SIG-M5 (cell line): ENCODE measurements around the gene SHC2.
"Not testable (repeated sequence)": the region's sequence is repeated elsewhere in the genome, so short reads cannot be mapped to it uniquely, and the experiment has no call there.

Experiments used
- DNase-seq: peaks from one replicate; lab custom pipeline; 2025; lab: John Stamatoyannopoulos, UW

Gene SHC2

GRCh38 chr19:447064-447426 is 13.8 kb downstream of the SHC2 start:
- DNase-seq = no peak

GRCh38 chr19:444677-445210 is 16.1 kb downstream of the SHC2 start:
- DNase-seq = no peak

GRCh38 chr19:443005-443404 is 17.8 kb downstream of the SHC2 start:
- DNase-seq = no peak

- no peak for DNase-seq
These were observed 18.7 kb downstream of the SHC2 start for GRCh38 chr19:442085-442484.

GRCh38 chr19:441213-441836 is 19.5 kb downstream of the SHC2 start:
- no peak for DNase-seq

- no peak for DNase-seq
These were observed 20.2 kb downstream of the SHC2 start for GRCh38 chr19:440391-441212.

- DNase-seq = no peak
These were observed 21.5 kb downstream of the SHC2 start for GRCh38 chr19:439167-439900.

- no peak for DNase-seq
These were observed 22.3 kb downstream of the SHC2 start for GRCh38 chr19:438416-438958.

GRCh38 chr19:437041-437440 is 23.8 kb downstream of the SHC2 start:
- DNase-seq = no peak

GRCh38 chr19:436413-436950 is 24.4 kb downstream of the SHC2 start:
- DNase-seq = no peak

- DNase-seq = no peak
These were observed 25.0 kb downstream of the SHC2 start for GRCh38 chr19:435707-436412.

- DNase-seq = no peak
These were observed 25.7 kb downstream of the SHC2 start for GRCh38 chr19:435056-435706.

GRCh38 chr19:434152-434960 is 26.5 kb downstream of the SHC2 start:
- no peak for DNase-seq

- no peak for DNase-seq
These were observed 30.1 kb downstream of the SHC2 start for GRCh38 chr19:430701-431100.

GRCh38 chr19:428149-428548 is 32.7 kb downstream of the SHC2 start:
- DNase-seq = no peak

- DNase-seq = not testable (repeated sequence)
These were observed 33.2 kb downstream of the SHC2 start for GRCh38 chr19:427675-428074.

GRCh38 chr19:426725-427445 is 33.9 kb downstream of the SHC2 start:
- no peak for DNase-seq

GRCh38 chr19:425056-425455 is 35.8 kb downstream of the SHC2 start:
- no peak for DNase-seq

- no peak for DNase-seq
These were observed 36.3 kb downstream of the SHC2 start for GRCh38 chr19:424546-424945.
